ENCODE data around the gene BTBD16. TPM values are rescaled to one million over a fixed set of nuclear protein-coding genes. Genes with fewer than 3 reads are reported as not detected.

The BTBD16 gene
- total RNA-seq, 1 experiment from 2014 or later: 0.35 TPM

DNA sequence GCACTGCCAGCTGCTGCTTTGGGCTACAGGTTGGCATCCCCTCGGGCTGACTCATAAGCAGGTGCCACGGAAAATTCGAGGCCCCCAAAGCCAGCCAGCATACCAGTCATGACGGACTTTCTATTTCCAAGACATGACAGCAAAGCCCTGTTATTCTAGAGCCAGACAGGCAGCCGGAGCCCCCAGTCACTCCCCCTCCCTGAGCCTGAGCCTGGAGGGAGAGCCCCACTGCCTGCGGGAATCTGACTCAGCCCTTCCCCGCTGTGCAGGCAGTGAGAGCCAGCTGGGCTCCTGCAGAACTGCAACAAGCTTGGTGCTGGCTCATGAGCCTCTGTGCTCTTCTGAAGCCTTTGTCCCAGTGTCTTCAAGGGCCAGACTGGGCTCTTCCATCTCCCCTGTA lies 15.8 kb downstream of the BTBD16 start:
- intact Hi-C loops (cut with micrococcal nuclease; ENCODE audit: unreplicated experiment): no loop called here
- CTCF ChIA-PET: interaction anchor here (0.6 kb wide), 1 partner anchor 277 kb away, joined by 3 read pairs; no protein-coding TSS in a partner anchor
- no peak for DNase-seq
- Mint-ChIP-seq H3K9me3 (ENCODE audit: low read depth, unreplicated experiment) (no peaks in the 10 kb centered on the region), H3K4me1 (ENCODE audit: low read depth, unreplicated experiment) (no peaks in the 10 kb centered on the region), H3K4me3 (ENCODE audit: low read depth, unreplicated experiment) (no peak overlapping the region), H3K36me3 (ENCODE audit: insufficient read depth, unreplicated experiment) (no peaks in the 10 kb centered on the region), H3K27ac (ENCODE audit: unreplicated experiment) (no peak overlapping the region), H3K27me3 (ENCODE audit: unreplicated experiment) (peaks cover 12% of the 10 kb centered on the region)
- no TSS peak for BruUV-seq (replicated peaks)
- TF ChIP-seq, protein P1, sequence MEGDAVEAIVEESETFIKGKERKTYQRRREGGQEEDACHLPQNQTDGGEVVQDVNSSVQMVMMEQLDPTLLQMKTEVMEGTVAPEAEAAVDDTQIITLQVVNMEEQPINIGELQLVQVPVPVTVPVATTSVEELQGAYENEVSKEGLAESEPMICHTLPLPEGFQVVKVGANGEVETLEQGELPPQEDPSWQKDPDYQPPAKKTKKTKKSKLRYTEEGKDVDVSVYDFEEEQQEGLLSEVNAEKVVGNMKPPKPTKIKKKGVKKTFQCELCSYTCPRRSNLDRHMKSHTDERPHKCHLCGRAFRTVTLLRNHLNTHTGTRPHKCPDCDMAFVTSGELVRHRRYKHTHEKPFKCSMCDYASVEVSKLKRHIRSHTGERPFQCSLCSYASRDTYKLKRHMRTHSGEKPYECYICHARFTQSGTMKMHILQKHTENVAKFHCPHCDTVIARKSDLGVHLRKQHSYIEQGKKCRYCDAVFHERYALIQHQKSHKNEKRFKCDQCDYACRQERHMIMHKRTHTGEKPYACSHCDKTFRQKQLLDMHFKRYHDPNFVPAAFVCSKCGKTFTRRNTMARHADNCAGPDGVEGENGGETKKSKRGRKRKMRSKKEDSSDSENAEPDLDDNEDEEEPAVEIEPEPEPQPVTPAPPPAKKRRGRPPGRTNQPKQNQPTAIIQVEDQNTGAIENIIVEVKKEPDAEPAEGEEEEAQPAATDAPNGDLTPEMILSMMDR (IDR thresholded peaks at IDR 0.05; ENCODE audit: unreplicated experiment): no peak

DNA sequence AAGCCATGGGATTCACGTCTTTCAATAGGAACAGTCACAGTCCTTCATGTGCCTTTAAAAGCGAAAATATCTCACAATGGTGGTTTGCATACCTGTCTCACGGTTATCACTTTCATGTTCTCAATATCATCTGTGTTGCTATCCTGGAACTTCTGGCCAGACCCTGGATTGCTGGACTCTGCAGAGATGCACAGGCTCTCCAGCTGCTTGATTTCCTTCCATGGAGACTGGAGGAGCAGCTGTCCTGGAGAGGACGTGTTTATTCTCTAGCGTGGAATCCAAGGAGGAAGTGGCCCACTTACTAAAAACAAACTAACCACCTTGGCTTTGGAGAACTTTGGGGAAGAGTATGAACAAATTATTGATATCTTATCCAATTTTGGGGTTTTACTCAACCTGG lies 16.5 kb downstream of the BTBD16 start:
- CTCF ChIA-PET: interaction anchor here (0.6 kb wide), 2 partner anchors 202 to 277 kb away, joined by 3 read pairs; no protein-coding TSS in a partner anchor
- no TSS peak for BruUV-seq (replicated peaks)
- TF ChIP-seq, protein P1 (IDR thresholded peaks at IDR 0.05; ENCODE audit: unreplicated experiment): no peak

DNA sequence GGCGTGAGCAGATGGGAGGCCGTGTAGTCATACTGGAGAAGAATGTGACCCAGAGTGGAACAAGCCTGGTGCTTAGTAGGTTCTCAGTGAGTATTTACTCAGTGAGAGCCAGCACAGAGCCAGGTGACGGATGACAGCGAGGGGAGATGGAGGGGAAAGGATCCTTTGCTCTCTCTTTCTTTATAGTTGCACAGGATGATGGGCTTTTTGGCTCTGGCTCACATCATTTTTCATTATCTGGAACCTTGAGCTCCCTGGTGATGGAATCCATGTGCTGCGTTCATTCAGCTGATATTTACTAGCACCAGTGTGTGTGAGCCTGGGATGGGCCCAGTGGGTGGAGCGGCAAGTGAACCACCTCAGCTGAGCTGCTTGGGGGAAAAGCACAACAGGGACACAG lies 17.2 kb downstream of the BTBD16 start:
- CTCF ChIA-PET: interaction anchor here (0.6 to 1.4 kb wide), 2 partner anchors 11 to 201 kb away, joined by 3 read pairs; no protein-coding TSS in a partner anchor
- Mint-ChIP-seq H3K4me3 (ENCODE audit: low read depth, unreplicated experiment) (no peak overlapping the region), H3K27me3 (ENCODE audit: unreplicated experiment) (peaks cover 12% of the 10 kb centered on the region), H3K4me1 (ENCODE audit: low read depth, unreplicated experiment) (no peaks in the 10 kb centered on the region), H3K9me3 (ENCODE audit: low read depth, unreplicated experiment) (no peaks in the 10 kb centered on the region), H3K27ac (ENCODE audit: unreplicated experiment) (no peak overlapping the region), H3K36me3 (ENCODE audit: insufficient read depth, unreplicated experiment) (no peaks in the 10 kb centered on the region)
- intact Hi-C loops (cut with micrococcal nuclease; ENCODE audit: unreplicated experiment): no loop called here
- TF ChIP-seq, protein P1 (IDR thresholded peaks at IDR 0.05; ENCODE audit: unreplicated experiment): no peak
- no TSS peak for BruUV-seq (replicated peaks)
- no peak for DNase-seq

More for the DNA sequence above, 16.5 kb downstream of the BTBD16 start:
- no peak overlapping the region for H3K27ac Mint-ChIP-seq (ENCODE audit: unreplicated experiment)
- peaks cover 12% of the 10 kb centered on the region for H3K27me3 Mint-ChIP-seq (ENCODE audit: unreplicated experiment)
- no peaks in the 10 kb centered on the region for H3K36me3 Mint-ChIP-seq (ENCODE audit: insufficient read depth, unreplicated experiment)
- no peaks in the 10 kb centered on the region for H3K9me3 Mint-ChIP-seq (ENCODE audit: low read depth, unreplicated experiment)
- no peak for DNase-seq
- H3K4me1 Mint-ChIP-seq (ENCODE audit: low read depth, unreplicated experiment): no peaks in the 10 kb centered on the region
- no peak overlapping the region for H3K4me3 Mint-ChIP-seq (ENCODE audit: low read depth, unreplicated experiment)
- intact Hi-C loops (cut with micrococcal nuclease; ENCODE audit: unreplicated experiment): no loop called here

DNA sequence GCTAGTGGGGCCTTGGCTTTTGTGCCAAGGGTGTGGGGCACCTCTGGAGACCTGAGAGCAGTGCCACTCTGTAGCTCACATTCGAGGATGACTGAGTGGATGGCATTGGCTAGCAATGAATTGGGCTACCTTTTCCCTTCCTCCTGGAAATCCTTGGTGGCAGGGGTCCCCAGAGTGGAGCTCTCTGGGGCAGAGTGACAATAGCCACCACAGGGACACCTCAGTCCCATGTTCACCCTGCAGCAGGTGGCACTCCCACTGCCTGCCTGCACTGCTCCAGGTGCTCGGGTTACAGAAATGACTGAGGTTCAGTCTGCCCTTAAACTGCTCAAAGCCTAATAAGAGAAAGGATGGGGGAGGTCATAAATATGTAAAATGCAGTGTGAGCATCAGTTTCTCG lies 17.8 kb downstream of the BTBD16 start:
- TF ChIP-seq, protein P1 (IDR thresholded peaks at IDR 0.05; ENCODE audit: unreplicated experiment): no peak
- no peak overlapping the region for H3K27ac Mint-ChIP-seq (ENCODE audit: unreplicated experiment)
- no peak for DNase-seq
- no peaks in the 10 kb centered on the region for H3K4me1 Mint-ChIP-seq (ENCODE audit: low read depth, unreplicated experiment)
- CTCF ChIA-PET: interaction anchor here (1.4 kb wide), 1 partner anchor 10 kb away, joined by 3 read pairs; no protein-coding TSS in a partner anchor
- no TSS peak for BruUV-seq (replicated peaks)
- intact Hi-C loops (cut with micrococcal nuclease; ENCODE audit: unreplicated experiment): no loop called here
- no peaks in the 10 kb centered on the region for H3K36me3 Mint-ChIP-seq (ENCODE audit: insufficient read depth, unreplicated experiment)
- H3K4me3 Mint-ChIP-seq (ENCODE audit: low read depth, unreplicated experiment): no peak overlapping the region
- H3K27me3 Mint-ChIP-seq (ENCODE audit: unreplicated experiment): peaks cover 12% of the 10 kb centered on the region
- no peaks in the 10 kb centered on the region for H3K9me3 Mint-ChIP-seq (ENCODE audit: low read depth, unreplicated experiment)

Measured in Calu3 (cell line).